CD4-positive, alpha-beta T cell treated with Interleukin-4 for 1 hour (primary cell): Measurements from ENCODE around the gene CRADD.
"Not testable (repeated sequence)": the region's sequence is repeated elsewhere in the genome, so short reads cannot be mapped to it uniquely, and the experiment has no call there.

Experiments used
- DNase-seq, 2 donors: peaks; one replicate each; pipeline ENCODE4 v3.0.0-alpha.2; 2020 to 2022

The CRADD gene

DNA sequence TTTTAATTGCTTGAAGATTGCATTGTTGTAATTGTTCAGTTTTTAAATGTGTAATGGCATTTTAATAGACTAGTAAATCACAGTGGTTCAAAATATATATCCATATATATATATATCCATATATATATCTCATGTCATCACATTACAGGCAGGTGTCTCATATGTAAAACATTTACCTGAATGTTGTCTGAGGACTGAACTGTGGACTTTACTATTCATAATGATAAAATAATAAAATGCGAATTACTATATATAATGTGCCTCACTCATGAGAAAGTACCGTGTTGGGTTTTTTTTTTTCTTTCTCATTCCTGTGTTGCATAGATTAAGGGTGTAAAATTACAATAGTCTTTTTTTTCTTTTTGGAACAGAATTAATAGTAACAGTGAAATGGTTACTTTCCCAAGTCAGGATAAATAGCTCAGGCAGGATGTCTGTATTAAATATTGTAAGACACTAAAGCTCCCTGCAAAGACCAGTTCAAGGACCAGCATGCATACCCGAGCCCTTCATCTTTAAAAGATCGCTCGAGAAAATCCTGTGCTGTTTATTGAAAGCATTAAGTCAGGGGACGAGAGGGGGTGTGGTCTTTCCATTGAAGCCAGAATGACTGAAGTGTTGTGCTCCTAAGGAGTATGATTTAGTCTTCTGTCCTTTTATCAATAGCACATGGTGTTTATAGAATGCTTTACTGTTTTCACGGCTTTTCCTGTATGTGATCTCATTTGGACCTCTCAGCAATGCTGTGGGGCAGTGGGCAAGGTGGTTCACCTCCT lies 173.5 kb downstream of the CRADD start:
- no peak for DNase-seq

DNA sequence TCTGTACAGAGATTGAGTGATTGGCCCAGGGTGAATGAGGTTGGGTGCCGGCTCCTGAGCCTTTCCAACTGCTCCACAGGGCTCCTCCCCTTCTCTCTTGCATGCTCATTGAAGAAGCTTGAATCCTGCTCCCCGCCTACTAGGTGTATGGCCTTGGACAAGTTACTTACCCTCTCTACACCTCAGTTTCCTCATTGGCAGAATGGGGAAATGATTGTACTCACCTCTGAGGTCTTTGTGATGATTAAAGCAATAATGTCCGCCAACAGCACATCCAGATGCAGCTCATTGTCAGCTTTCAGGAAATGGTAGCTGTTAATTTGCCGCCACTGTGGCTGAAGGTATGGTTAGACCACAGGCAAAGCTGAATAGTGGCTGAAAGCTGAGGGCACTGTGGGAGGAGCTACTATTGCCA lies 174.1 kb downstream of the CRADD start:
- peak; percentile 30 to 38 for DNase-seq

DNA sequence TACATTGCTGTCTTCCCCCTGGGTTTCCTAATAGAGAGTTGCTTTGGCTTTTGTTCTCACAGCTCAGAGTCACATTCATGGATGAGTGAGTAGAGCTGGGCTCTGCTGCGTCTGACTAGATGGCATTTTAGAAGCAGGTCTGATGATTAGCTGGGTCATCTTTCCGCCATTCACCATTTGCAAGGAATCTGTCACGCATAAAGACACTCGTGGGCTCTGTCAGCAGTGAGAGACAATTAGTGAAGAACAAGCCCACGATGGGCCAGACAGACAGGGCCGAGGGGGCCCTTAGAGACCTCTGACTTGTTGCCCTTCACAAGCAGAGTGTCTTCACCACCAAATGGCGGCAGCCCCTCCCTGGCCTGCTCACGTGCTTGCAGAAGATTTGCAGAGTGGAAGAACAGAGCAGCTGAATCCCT lies 175.0 kb downstream of the CRADD start:
- DNase-seq, result no peak

DNA sequence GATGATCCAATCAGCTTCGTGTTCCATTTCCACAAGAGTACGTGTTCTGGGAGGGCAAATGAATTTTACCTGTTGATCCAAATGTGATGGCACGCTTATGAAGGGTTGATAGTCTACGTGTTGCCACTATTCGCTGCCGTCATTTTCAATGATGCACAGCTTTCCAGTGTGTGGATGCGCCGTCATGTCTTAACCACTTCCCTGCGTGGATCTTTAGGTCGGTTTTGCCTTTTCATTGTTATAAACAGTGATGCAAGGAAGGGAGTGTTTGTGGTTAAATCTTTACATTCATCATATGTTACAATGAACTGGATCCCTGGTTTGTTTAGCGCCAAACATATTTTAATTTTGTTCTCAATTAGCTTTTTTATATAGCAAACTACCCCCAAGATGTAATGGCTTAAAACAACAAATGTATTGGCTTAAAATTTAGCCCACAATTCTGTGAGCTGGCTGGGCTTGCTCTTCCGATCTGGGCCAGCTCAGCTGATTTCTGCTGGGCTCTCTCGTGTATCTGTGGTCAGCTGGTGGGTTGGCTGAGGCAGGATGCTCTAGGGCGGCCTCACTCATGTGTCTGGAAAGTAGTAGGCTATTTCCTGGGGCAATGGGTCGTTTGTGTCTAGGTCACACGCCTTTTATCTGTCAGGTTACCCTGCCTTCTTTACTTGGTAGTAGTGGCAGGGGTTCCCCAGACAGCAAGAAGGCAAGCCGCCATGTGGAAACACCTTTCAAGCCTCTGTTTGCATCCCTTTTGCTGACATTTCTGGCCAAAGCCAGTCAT lies 176.7 kb downstream of the CRADD start:
- DNase-seq, result peak in 1 of 2 donors; percentile 19

DNA sequence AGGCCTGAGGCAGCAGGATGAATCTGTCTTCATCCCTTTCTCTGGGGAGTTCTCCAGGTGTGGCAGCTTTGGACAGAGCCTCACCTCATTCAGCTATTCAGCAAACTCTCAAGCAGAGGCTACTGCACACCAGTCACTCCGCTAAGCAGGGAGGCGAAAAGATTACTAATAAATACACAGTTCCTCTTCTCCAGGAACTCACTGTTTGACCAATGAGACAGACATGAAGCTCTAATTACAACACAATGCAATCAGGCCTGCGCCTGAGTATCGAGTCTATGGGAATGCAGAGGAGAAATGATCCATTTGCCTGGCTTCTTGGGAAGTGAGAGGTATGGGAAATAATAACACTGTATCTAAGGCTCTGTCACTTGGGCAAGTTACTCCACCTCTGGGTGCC lies 178.1 kb downstream of the CRADD start:
- no peak for DNase-seq

DNA sequence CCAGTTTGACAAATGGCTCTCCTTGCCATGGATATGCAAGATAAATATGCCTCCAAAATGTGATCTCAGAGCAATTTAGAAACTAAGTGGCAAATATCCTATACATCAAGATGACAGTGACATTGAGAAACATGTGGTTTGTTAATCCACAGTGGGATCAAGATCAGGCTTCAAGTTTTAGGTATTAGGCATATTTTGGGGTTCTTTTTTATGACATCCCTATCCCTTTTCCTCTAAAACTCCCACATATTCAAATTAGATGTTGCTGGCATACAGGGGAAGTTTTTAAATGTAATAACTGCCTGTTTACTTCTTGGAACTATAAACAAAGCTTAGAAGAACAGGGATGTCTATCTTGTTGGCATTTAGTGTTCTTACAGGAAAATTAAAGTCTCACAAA lies 179.4 kb downstream of the CRADD start:
- DNase-seq, result no peak

DNA sequence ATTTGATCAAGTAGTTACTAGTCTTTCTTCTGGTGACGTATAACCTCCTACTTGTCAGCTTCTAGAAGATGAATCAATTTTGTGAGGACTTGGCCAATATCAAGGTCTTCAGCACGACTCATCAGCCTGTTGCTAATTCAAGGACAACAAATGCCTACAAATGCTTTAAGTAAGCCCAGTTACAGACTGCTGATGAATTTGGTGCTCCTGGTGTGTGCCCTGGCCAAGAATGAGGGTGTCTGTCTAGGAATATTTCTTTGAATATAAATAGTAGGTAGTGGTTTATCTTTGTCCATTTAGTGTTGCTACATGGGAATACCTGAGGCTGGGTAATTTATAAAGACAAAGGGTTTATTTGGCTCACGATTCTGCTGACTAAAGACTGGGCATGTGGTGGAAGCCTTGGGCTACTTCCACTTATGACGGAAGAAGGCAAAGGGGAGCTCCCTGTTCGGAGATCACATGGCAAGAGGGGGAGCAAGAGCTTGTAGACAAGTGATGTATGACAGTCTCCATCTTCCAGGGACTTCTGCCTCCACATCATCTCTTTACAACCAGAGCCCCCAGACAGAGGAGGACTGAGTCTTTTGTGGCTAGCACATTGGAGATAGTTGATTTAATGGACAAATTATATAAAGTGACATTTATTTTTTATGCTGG lies 180.2 kb downstream of the CRADD start:
- DNase-seq, result no peak

DNA sequence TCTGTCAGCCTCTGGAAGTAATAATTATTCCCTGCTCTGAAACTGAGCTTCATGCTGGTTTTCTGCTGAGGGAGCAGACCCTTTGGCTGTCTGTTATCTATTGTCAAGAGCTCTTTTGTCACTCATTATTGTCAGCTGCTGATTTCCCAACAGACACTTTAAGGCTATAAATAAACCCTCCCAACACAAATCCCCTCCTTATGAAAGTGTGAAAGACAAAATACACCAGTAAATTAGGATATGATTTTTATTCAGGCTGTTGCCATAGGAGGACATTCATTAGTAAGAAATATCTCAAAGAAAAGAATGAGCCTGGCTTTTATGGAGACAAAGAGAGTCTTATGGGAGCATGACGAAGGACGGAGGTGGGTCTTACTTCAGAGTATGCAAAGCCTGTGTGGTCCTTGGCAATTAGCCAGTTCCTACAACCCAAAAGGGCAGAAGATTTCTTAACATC lies 180.8 kb downstream of the CRADD start:
- DNase-seq, result no peak

DNA sequence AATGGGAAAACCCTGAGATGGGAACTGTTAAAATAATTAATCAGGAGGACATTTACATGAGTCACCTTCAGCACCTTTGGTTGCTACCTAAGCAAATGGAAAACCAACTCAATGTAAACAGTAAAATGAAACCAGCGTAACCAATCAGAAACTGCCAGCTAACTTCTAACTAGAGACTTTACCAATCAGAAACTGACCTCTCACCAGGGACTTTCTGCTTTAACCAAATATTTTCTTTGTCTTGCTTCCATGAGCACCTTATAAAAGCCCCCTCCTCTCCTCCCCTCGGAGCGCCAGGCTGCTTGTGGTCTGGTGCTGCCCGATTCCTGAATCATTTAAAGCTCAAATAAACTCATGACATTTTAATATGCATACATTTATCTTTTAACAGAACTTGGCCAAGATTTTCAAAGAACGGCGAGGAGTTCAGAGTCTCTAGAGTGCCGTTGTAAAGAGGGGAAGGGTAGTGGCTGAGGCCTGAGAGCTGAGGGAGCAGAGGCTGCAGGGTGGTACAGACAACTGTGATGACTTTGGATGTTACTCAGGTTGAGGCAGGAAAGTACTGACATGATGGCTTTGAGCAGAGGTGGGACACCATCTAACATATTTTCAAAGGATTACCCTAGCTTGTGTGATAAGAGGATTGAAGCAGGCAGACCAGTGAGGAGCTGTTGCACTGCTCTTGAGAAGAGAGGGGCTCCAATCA lies 183.6 kb downstream of the CRADD start:
- DNase-seq, result peak in 1 of 2 donors; percentile 13

DNA sequence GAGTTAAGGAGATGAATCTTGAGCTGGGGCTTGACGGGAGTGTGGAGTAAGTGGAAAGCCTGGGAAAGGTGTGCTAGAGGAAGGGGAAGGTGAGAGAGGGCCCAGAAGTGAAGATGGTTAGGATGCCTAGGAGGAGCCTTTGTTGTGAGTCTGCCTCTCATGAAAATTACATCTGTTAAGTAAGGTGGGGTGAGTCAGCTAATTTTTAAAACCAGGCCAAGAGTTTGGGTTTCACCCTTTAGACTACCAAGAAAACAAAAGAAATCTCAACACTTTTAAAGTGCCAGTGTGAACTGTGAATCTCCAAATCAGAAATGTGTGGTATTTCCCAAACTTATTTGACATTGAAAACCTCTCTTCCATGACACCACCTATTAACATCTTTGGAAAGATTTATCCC lies 185.2 kb downstream of the CRADD start:
- no peak for DNase-seq

DNA sequence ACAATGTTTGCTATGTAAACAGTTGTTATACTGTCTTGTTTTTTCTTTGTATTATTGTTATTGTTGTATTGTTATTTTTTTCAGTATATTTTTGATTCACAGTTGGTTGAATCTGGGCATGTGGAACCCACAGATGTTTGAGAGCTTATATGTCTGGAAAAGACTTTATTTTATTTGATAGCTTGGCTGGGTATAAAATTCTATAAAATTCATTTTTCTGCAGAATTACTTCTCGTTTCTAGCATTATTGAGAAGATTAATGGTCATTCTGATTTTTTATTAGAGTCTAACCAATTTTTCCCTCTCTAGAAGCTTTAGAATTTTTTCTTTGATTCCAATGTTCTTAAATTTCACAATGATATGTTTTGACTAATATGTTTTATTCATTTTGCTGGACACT lies 188.6 kb downstream of the CRADD start:
- DNase-seq, result no peak

DNA sequence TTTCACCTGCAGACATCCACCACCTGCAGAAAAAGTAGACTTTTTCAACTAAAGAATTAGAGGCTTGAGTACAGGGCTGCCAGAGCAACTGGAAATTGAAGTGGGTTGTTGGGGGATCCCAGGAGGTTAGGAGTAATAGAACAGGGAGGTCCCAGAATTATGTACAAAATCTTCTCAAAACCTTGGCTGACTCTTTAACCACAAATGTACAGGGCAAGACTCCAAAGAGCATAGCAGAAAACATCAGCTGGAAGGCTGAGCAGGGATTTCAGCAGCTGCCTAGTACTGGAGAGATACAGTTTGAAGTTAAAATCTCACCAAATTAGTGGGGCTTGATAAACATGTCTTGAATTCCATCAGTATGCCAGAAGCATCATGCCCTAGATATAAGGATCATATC lies 191.6 kb downstream of the CRADD start:
- DNase-seq, result no peak

DNA sequence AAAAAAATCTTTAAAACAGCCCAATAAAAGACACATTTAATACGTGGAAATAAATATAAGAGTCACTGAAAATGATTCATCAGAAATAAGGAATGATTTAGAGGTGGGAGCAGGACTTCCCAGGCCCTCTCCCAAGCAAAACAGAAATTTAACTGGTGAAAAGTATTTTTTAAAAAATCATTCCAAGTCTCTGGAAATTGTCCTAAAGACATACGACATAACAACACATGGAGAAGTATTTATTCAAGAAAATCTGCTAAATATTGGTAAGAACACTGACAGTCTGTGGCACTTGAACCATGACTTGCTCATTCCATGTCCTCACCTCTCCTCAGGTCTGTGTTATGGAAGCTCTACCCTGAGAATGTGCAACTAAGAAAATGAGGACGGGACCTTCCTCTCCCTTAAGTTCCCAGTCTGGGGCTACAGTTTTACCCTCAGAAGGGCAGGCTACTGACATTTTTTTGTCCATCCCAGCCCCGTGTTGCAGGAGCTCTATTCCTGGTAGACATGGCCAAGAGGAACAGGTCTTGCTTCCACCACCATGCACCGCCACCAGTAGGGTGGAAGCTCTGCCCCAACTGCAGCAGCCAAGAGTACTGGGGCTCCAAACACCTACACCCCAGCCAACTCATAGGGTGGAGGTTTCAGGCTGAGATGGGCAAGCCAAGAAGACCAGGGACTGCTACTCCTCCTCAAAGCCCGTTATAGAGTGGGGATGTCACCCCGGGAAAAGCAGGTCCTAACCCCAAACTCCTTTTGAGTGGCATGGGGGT lies 193.0 kb downstream of the CRADD start:
- no peak for DNase-seq

DNA sequence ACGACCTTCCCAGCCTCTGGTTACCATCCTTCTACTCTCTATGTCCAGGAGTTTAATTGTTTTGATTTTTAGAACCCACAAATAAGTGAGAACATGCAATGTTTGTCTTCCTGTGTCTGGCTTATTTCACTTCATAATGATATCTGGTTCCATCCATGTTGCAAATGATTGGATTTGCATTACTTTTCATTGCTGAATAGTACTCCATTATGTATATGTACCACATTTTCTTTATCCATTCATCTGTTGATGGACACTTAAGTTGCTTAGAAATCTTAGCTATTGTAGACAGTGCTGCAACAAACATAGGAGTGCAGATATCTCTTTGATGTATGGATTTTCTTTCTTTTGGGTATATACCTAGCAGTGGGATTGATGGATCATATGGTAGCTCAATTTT lies 194.4 kb downstream of the CRADD start:
- DNase-seq, result not testable (repeated sequence)

DNA sequence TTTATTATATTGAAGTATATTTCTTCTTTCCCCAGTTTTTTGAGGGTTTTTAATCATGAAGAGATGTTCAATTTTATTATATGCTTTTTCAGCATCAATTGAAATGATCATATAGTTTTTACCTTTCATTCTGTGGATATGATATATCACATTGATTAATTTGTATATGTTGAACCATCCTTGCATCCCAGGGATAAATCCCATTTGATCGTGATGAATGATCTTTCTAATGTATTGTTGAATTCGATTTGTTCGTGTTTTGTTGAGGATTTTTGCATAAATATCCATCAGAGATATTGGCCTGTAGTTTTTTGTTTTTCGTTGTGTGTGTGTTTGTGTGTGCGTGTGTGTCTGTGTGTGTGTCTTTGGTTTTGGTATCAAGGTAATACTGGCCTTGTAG lies 196.4 kb downstream of the CRADD start:
- DNase-seq, result no peak

DNA sequence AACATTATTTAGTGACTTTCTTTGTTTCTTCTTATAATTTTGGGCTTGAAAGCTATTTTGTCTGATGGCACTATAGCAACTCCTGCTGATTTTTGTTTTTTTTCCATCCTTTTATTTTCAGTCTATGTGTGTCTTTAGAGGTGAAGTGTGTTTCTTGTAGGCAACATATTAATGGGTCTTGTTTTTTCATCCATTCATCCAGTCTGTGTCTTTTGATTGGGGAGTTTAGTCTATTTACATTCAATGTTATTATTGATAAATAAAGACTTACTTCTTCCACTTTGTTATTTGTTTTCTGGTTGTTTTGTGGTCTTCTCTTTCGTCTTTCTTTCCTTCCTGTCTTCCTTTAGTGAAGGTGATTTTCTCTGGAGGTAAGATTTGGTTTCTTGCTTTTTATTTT lies 198.0 kb downstream of the CRADD start:
- no peak for DNase-seq

DNA sequence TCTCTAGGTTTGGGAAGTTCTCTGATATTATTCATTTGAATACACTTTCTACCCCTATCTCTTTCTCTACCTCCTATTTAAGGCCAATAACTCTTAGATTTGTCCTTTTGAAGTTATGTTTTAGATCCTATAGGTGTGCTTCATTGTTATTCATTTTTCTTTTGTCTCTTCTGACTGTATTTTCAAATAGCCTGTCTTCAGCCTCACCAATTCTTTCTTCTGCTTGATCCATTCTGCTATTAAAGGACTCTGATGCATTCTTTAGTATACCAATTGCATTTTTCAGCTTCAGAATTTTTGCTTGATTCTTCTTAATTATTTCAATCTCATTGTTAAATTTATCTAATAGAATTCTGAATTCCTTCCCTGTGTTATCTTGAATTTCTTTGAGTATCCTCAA lies 199.2 kb downstream of the CRADD start:
- DNase-seq, result no peak

DNA sequence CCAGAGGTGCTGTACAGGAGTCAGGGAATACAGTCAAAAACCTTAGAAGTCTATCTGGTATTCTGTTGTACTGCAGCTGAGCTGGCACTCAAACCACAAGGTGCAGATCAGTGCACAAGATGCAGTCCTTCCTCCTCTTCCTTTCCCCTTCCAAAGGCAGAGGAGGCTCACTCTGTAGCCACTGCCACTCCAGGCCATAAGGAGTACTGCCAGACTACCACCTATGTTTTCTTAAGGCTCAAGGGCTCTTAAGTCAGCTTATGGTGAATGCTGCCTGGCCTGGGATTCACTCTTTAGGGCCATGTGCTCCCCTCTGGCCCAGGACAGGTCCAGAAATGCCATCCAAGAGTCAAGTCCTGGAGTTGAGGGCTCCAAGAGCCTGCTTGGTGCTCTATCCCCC lies 200.3 kb downstream of the CRADD start:
- no peak for DNase-seq

DNA sequence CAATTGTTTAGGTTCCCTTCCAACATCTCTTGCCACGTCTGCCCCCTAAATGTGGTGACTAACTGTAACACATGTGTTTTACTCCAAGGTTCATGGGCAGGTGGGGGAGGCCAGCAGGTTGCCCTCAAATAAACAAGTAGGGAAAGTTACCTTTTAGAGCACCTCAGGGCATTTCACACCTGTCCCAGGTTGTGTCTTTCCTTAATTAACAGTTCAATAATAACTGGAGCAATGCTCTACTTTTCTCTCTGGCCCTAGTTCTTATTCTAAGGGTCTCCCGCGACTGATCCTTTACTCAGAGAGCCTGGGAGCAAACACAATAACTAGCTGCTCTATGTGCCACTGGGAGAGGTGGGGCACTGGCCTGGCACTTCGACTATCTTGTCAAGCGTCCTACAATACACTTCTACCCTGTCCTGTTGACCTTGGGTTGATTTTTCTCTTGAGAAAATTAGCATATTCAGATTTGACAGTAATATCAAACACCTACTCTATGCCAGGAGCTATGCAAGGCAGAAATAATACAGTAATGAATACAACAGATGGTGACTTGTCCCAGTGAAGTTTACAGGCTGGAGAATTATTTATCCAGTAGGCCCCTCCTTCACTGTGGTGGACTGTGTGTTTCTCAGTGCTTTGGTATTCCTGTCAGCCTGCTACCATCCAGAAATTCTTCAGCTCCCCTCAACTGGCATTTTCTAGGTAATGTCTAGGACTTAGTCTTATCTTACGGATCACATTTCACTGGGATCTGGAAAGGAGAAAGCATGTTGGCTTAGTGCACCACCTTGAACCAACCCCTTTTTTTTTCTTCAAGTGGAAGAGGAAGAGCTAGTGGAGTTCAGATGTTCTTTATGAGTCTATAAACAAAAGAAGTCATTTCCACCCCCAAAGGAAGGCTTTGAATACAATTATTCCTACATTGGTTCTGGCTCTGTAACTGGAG lies 202.6 kb downstream of the CRADD start:
- DNase-seq, result no peak

DNA sequence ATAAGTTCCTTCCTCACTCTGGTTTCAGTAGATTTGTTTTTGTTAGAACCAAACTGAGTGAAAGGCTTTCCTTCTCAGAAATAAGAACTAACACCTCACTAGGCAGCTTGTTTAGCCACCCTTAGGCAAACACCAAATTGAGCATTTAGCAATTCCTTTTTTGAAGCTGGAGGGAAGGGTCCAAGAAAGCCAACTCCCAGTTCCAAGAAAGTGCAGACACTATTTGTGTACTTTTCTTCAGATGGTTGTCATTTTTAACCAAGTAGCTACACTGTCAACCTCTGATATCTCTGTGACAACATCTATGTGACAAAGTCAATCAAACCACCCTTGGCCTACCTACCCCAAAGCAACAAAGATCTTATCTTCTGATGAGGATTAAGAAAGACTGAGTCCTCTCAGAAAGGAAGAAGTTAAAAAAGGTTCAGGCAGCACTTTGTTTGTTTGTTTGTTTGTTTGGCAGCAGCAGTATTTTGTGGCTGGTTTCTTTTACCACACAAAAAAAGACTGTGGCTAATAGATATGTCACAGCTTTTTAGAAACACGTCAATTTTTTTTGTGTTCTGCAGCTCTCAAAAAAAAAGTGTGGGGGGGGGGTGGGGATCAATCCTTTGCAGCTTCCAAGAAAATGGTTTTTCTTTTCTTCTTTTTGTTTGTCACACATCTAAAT lies 203.8 kb downstream of the CRADD start:
- DNase-seq, result peak in 1 of 2 donors; percentile 10
